Fibroblast of lung (primary cell): Measurements from ENCODE around the gene TSPAN5.

ENCODE experiments used
- CTCF ChIP-seq, 2 donors: IDR thresholded peaks in 1 of 2; conservative IDR thresholded peaks in 1 of 2; 1 replicate in 1 of 2; 2 replicates in 1 of 2; pipeline ENCODE4 v1.5.1; 2011 to 2012; ENCODE audit warnings: low read length in 2 of 2, control low read depth in 1 of 2, inconsistent platforms in 1 of 2, low read depth in 1 of 2, mild to moderate bottlenecking in 1 of 2
- EZH2 ChIP-seq: IDR thresholded peaks from 2 replicates; pipeline ENCODE4 v1.5.1; 2012; ENCODE audit warnings: low read length, control low read depth, mild to moderate bottlenecking; ENCODE audit errors: missing control alignments

- TF ChIP-seq CTCF (conservative IDR thresholded peaks at IDR 0.05 in 1 of 2, IDR thresholded peaks at IDR 0.05 in 1 of 2; ENCODE audit: low read depth in 1 of 2, low read length in 2 of 2) (no peak), EZH2 (no peak)
These were observed 71.5 kb downstream of the TSPAN5 start for GRCh38 chr4:98586962-98587354.
